Keratinocyte (primary cell): ENCODE results near the gene FAM118B.

Source experiments
- CTCF ChIP-seq, 3 experiments: IDR thresholded peaks in 1 of 3; conservative IDR thresholded peaks in 1 of 3; optimal IDR thresholded peaks in 1 of 3; 2 replicates in 2 of 3; 3 replicates in 1 of 3; pipeline versions ENCODE3 to v1.5.1; 2011; ENCODE audit warnings: low read length in 3 of 3, mild to moderate bottlenecking in 3 of 3, moderate library complexity in 2 of 3, control low read depth in 1 of 3, inconsistent platforms in 1 of 3; ENCODE audit not compliant: insufficient read depth in 2 of 3; ENCODE audit errors: extremely low read depth in 1 of 3
- EZH2 ChIP-seq: IDR thresholded peaks from one replicate; pipeline ENCODE4 v1.6.1; 2012; ENCODE audit warnings: inconsistent platforms, mild to moderate bottlenecking, low read length, moderate library complexity

GRCh38 chr11:126214841-126215240, 3.3 kb downstream of the FAM118B start:
- TF ChIP-seq CTCF (optimal IDR thresholded peaks at IDR 0.05 in 1 of 3, IDR thresholded peaks at IDR 0.05 in 1 of 3, conservative IDR thresholded peaks at IDR 0.05 in 1 of 3; ENCODE audit: extremely low read depth in 1 of 3, insufficient read depth in 2 of 3, low read length in 3 of 3) (no peak), EZH2 (no peak)
